ENCODE data around the gene NRG3.

The NRG3 gene

DNA sequence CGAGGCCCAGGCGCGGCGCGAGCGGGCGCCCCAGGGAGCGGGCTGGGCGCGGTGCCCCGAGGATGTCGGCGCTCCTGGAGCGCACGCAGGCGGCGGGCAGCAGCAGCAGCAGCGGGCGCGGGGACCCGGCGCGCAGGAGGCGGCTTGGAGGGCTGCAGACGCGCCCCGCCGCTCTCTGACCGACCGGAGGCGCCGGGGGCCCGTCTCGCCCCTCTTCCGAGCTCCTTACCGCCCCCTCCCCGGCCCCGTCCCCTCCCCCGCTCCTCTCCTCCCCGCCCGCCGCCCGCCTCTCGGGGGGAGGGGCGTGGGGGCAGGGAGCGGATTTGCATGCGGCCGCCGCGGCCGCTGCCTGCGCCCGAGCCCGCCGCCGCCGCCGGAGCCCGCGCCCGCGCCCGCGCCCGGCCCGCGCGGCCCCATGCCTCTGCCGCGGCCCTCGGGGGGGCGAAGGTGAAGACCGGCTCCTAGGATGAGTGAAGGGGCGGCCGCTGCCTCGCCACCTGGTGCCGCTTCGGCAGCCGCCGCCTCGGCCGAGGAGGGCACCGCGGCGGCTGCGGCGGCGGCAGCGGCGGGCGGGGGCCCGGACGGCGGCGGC, at the start of gene NRG3:
Gene NRG3, plus strand, starts transcription at position 320 of the 592 bp plus-strand sequence.
- DNase-seq = no peak

DNA sequence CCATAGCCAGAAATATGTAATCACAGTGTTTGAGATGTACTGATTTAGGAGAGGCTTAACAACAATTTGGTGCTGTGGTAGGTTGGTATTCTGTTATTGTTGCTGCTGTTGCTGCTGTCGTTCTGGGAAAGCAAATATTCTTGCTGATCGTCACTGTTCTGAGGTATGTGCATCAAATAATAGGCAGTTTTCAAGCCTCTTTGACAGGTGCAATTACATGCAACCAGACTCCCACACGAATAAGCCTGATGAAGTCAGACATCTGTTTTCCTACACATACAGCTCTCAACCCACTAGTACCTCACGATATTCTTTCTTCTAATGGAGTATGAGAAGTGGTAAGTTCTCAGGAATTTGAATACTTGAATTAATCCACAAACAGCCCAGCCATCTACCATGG, 46.7 kb upstream of the NRG3 start:
- DNase-seq = no peak

DNA sequence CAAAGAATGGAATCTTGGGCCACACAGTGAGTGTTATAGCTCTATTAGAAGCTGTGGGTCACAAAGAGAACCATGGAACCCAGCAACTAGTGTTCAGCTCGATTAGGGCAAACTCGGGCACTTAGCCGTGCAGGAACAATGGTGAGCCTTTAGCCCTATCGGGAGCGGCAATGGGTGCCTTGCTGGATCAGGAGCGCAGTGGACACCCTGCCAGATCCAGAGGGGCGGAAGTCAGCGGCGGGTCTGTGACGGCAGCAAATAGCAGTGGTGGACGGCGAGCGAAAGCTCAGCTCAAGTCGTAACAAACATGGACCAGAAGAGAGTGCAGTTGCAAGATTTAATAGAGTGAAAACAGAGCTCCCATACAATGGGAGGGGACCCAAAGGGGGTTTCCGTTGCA, 43.9 kb upstream of the NRG3 start:
- no peak for DNase-seq

DNA sequence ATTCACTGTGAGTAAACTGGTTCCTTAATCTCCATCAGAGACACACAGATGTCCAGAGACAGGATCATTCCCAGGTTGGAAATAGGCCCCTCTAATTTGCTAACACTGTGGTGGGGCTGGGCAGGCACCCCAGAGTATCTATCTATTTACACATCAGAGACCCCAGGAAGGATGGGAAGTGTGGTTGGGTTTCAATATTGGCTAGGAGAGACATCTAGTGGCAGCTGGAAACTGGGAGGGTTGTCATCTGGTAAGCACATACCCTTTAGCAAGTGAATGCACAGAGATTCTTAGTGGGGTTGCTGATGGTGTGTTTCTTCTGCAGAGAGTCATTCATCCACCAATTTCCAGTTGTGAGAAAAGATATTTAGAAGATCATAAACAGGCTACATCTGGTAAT, 36.0 kb upstream of the NRG3 start:
- DNase-seq = no peak

DNA sequence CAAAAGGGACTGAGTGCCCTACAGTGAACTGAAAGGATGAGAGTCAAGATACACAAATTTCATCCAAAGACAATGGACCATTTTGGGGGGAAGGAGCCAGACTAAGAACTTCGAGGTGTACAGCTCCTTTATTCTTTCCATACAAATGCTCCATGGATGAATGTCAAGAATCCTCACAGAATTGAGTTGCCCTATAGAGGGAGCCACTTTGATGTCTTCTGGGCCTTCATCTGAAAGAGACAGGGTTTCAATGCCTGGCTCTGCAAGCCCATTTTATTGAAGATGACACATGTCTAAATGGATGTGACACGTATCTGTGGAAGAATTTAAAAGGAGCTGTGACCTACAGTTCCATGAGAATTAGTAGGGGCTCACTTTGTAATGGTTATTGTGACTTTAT, 32.0 kb upstream of the NRG3 start:
- no peak for DNase-seq

DNA sequence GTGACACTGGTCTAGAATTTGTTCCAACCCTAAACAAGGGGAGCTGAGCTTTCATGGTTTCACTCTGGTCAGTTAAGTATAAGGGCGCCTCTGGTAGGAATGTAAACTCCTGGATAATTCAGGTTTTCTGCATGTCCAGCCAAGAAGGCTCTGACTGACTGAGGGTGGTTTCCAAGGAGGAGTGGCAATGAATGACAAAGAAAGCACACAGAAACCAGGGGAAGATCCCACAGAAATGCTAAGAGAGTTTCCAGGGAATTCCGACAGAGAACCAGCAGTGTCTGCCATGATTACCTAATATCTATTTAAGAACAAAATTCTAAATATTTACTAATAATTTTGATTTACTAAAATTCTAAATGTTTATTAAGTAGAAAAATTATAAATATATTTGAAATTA, 27.3 kb upstream of the NRG3 start:
- no peak for DNase-seq

DNA sequence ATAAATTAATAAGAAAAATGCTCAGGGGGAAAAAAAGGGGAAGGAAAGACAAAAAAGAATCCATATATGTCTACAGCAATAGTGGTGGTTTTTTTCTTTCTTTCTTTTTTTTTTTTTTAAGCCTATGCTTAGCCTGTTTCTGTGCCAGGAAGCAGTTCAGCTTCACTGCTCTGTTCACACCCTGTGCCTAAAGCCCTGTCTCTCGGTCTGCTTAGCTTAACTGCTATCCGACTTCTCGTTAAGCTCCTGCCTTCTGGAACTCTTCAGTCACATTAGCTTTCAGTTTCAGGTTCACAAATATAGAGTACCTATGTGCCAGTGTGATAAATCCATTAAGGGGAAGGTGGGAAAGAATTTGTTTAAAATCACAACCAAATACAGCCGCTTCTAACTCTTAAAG, 26.5 kb upstream of the NRG3 start:
- no peak for DNase-seq

DNA sequence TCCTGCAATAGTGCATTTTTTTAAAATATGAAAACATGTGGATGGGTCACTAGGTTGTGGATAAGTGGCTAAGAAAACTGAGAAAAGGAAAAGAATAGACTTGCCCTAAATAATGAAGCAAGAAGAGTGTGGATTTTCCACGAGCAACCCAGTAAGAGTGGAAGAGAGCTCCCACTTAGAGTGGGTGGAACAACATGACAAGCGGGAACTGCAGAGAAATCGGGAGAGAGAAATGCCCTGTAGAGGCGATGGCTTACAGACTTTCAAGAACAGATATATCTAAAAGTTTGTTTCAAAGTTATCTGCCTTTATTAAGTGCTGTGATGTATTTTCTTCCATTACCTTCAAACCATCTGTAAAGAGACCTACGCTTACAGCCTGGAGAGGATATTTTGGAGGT, 26.1 kb upstream of the NRG3 start:
- no peak for DNase-seq

DNA sequence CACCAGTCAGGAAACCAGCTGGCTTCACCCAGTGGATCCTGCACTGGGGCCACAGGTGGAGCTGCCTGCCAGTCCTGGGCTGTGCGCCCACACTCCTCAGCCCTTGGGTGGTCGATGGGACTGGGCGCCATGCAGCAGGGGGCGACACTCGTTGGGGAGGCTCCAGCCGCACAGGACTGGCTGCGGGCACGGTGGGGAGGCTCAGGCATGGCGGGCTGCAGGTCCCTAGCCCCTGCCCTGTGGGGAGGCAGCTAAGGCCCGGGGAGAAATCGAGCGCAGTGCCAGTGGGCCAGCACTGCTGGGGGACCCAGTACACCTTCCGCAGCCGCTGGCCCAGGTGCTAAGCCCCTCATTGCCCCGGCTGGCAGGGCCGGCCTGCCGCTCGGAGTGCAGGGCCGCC, 12.4 kb upstream of the NRG3 start:
- DNase-seq = no peak

DNA sequence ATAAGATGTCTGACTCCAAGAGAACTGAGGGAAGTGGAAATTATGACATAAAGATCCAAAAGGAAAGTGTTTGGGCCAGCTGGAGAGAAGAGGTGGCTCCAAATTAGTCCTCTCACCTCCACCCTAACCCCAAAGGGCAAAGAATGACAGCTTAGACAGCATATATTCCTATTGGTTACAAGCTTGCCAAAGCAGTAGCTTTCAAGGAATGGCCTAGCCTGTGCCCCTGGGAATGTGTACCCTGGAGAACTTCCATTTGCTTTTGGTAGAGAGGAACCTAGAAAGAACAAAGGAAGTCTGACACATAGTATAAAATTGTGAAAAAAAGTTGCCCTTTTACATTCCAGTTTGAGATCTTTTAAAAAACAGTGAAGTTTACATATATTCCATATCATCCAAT, 11.2 kb upstream of the NRG3 start:
- DNase-seq = no peak

DNA sequence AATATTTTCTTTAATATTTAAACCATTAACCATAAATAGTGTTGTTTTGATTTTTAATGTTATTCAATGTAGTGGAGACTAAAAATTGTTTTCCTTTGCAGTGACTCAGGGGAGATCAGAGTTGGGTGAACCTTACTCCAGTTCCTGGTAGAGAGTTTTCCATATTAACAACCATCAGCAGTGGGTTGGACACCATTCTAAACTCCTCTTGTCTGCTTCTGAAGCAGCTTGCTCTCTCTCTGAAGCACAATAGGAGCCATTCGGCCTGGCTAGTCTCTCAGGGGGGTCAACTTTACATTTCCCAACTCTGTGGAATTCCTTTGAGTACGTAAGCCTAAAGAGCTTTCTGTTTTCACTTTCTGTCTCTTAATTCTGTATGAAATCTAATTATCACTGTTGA, 9.4 kb upstream of the NRG3 start:
- DNase-seq = no peak

DNA sequence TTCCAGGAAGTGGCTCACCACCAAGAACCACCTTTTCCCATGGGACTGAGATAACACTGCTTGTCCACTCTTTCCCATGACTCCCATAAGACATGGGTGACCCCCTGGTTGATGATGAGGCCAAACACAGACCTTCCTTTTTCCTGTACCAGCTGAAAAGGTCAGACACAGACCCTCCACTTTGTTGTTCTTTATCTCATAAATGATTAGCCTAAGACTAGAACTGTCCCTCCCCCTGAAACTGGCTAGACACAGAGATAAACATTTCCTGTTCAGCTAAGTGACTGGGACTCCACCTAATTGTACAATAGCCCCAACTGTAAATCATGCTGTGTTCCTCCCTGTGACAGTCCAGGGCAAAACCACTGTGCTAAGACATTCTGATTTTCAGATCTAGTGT, 8.2 kb upstream of the NRG3 start:
- DNase-seq = no peak

DNA sequence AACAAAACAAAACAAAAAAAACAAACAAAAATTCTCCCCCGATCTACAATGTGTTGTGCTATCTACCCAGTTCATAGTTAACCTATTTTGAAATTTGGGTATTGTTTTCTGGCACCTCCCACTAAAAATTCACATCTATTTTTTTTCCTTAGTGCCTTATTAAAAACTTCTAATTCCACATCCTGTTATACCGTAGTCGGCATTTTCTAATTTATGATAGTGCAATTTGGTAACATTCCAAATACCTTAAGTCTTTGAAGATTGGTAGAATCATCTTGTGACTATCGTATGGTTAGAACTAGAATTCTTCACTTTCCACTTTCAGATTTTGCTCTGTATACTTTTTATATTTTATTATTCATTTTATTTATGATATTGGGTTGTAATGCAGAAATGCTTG, 4.5 kb upstream of the NRG3 start:
- DNase-seq = no peak

DNA sequence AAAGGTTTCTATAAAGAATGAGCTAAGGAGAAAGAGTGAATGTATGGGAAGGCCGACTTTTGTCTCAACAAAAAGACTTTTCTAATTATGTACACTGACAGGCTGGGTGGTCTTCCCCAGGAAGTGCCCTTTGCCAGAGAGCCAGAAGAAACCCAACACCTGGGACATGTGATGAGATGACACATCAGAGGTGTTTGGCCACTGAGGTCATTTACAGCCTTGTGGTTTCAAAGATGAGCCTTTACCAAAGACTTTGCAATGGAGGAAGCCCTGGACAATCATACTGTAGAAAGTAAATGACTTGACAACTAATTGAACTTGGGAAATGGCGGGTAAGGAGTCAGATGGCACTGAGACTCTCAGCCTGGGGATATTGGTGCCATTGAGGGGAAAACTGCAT, 3.4 kb upstream of the NRG3 start:
- no peak for DNase-seq

DNA sequence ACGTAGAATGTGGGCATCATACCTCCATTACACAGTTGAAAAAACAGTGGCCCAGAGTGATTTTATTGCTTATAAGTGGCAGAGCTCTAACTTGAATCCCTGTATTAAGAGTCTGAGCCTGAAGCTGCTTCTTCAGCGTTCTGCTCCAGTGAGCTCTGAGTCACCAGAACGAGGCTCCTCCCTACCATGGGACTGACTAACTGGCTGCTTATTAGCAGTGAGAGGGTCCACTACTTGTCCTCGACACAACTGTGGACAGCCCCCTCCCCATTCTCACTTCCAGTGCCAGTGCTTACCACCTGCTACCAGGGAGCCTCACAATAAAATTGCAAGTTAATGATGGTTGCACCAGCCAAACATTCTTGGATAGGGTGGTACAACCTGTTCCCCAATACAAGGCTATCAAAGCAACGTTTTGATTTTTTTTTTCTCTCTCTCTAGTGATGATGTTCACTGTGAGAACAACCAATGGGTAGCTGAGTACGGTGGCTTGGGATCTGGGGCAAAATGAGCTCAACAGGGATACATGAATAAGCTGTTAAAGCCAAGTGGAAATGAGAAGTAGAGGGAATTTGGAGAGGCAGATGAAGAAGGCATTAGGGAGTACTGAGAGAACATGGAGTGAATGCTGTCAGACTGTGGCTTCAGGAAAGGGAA, 2.7 kb upstream of the NRG3 start:
- no peak for DNase-seq

DNA sequence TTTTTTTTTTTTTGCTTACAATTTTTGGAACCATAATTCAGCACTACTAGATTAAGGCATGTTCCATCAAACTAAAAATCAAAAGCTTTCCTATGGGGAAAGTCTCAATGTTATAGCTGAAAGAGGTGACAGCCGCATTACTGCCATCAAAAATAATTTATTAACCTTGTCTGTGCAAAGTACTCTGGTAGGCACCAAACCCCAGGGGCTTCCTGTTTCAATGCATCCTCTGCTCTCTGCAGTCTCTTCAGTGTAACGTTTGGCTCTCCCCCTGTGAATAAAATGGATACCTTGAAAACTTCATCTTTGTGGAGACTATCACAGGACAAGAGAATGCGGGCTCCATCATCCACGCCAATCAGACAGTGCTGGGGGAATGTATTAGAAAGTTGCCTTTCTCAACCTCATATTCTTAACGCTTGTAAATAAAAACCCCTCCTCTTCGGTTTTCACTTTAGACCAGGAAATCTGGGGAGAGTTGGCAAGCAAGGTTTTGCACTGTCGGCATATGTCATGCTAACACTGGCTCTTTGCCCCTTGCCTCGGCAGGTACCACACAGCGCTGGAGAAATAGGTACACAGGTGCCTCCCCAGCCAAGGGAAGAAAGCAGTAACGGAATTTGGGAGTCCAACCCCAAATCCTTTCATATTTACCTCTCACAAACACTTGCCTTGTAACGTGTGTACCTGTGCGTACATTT, 1.6 kb upstream of the NRG3 start:
- no peak for DNase-seq

DNA sequence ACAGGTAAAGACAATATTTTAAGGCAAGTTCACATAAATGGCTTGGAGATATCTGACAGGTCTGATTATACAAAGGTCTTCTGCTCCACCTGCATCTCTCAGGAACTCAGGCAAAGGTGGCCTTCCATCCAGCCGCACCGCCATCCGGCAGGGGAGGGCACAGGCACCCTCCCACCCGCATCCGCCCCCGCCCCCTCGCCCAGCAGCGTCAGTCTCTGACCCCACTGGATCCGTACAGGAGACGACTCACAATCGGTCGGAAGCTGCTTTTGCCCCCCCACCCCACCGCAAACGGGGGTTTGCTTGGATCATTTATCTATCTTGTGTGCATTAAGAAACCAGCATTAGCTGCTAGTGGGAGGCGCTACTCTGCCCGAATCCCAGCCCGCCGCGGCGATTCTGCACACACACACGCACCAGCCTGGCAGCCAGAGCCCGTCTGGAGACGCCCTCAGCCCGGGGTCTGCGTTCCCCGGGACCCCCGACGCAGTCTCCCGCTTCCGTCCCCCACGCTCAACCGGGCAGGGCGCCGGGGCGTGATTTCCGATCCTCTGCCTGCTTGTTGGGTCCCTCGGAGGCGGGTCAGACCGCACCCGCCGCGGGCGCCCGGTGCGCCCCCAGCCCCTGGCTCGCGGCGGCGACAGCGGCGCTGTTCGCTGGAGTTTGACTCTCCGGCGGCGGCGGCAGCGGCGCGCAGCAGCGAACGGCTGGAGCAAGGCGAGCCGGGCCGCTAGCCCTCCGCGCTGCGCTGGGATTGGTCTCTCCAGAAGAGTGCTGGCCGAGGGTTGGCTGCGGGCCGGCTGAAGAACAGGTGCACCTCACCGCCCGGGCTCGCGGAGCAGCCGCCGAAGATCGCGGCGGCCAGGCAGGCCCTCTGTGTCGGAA, 820 bp upstream of the NRG3 start:
- DNase-seq = no peak

DNA sequence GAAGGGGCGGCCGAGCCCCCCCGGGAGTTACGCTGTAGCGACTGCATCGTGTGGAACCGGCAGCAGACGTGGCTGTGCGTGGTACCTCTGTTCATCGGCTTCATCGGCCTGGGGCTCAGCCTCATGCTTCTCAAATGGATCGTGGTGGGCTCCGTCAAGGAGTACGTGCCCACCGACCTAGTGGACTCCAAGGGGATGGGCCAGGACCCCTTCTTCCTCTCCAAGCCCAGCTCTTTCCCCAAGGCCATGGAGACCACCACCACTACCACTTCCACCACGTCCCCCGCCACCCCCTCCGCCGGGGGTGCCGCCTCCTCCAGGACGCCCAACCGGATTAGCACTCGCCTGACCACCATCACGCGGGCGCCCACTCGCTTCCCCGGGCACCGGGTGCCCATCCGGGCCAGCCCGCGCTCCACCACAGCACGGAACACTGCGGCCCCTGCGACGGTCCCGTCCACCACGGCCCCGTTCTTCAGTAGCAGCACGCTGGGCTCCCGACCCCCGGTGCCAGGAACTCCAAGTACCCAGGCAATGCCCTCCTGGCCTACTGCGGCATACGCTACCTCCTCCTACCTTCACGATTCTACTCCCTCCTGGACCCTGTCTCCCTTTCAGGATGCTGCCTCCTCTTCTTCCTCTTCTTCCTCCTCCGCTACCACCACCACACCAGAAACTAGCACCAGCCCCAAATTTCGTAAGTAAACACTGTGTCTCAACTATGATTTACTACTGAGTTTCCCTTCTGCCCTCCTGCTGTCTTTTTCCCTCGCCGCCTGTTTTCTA, 666 bp downstream of the NRG3 start:
- no peak for DNase-seq

DNA sequence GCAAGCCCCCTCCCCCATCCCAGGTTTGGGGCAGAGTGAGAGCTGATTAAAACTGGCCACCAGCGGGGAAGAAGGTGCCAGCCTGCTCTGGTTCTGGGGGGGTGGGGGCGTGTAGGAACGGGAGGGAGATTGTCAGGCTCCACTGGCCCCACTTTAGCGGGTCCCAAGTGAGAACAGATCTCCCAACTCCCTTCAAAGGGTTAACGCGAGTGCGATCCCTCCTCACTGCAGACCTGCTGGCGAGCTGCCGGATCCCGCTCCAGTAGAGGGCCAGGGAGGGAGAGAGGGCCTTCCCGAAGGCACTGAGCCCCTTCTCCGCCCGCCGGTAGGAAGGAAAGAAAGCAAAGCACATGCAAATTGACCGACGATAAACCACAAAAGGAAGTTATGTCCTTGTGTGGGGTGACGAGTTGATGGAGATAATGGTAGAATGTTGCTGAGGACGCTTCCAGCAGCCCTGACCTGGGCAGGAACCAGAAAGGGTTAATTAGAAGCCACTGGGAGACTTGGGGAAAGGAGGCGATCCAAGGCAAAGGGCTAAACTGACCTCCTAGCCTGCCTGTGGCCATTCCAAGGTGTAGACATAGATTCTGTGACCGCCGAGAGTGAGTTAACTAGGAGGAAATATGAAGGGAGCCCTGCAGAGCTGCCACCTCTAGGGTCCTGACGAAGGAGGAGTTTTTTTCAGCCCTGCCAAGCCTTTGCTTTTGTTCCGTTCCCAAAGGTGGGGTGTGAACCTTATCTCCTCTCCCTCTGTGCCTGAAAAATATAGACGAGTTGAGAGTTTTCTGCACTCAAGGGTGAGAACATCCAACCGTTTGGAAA, 1.5 kb downstream of the NRG3 start:
- DNase-seq = no peak

DNA sequence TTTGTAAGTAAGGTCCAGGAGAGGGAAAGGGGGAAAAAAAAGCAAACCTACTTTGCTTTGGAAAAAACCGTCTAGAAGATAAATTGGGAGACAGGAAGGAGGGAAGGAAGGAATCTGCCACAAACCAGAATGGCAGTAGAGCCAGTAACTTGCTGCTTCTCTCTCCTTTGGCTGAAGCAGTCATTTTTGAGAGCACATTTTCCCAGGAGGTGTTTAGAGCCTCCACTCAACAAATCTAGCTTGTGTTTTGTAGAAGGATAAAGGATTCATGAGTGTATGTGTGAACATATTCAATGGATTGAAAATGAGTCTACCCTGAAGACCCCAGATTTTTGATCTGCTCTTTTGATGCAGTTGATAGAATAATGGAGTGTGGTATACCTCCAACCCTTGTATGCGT, 2.6 kb downstream of the NRG3 start:
- no peak for DNase-seq

DNA sequence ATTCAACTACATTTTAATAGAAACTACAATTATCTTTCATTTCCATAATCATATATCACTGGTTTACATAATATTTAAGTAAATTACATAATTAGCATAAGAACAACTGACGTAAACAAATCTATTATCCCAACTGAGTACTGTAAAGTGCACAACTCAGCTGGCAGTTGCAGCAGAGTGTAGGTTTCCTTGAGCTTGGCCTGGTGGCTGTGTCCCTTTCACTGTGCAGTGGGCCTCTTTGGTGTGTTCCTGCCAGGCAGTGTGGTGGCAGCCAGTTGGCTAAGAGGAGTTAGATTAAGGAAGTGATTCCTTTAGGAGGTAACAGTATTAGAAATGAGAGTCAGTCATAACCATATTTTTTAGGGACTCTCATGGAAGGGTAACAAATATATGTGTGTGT, 7.0 kb downstream of the NRG3 start:
- no peak for DNase-seq

DNA sequence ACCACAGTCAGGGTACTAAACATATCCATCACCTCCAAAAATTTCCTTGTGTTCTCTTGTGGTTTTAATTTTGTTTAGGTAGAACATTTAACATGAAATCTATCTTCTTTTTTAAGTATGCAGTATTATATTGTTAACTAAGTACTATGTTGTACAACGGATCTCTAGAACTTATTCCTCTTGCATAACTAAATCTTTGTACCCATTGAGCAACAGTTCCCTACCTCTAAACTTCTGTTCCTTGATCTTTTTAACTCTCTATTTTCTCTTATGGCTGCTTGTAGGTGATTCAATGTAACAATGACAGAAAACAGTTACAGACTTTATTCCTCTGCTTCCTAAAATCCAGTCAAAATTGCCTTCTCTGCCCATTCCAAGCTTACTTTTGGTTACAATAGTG, 9.9 kb downstream of the NRG3 start:
- no peak for DNase-seq
